Measurements from ENCODE around the gene ZNF92. TPM values are rescaled to one million over a fixed set of nuclear protein-coding genes. Genes with fewer than 3 reads are reported as not detected.

ZNF92 gene
- polyA plus RNA-seq, 1 of the 3 experiments (the other 2 are of a cell fraction) = 1.6 TPM

DNA sequence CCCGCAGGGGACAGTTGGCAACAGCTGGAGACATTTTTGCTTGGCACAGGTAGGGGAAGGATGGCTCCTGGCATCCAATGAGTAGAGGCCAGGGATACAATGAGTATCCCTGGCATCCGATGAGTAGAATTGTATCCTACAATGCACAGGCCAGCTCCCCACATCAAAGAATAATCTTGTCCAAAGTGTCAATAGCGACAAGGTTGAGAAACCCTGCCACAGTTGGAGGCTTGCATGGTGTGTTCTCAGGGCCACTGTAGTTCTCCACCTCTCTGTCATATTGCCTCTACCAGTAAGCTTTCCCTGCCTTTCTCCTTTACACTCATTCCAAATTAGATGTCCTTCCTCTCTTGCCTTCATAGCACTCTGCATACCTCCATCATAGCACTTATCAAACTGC, 60.7 kb downstream of the ZNF92 start:
- no peak overlapping the region for H3K27ac ChIP-seq (ENCODE audit: low read depth in 2 of 2, low read length in 1 of 2)
- TF ChIP-seq CHD2 (IDR thresholded peaks at IDR 0.05; ENCODE audit: low read length, partially characterized antibody) (no peak), PBX3 (IDR thresholded peaks at IDR 0.05) (no peak), JUND (IDR thresholded peaks at IDR 0.05) (no peak), FOSL2 (IDR thresholded peaks at IDR 0.05; ENCODE audit: borderline replicate concordance, low read depth) (no peak), NRF1 (IDR thresholded peaks at IDR 0.05; ENCODE audit: low read depth, low read length) (no peak), POLR2AphosphoS5 (IDR thresholded peaks at IDR 0.05; ENCODE audit: low read depth, low read length) (no peak), TEAD4 (IDR thresholded peaks at IDR 0.05; ENCODE audit: borderline replicate concordance, insufficient read depth) (no peak), GATA2 (CRISPR knock-in tag; IDR thresholded peaks at IDR 0.05) (no peak), TAF1 (IDR thresholded peaks at IDR 0.05; ENCODE audit: borderline replicate concordance, low read depth, low read length) (no peak), ELF1 (IDR thresholded peaks at IDR 0.05) (no peak), YY1 (IDR thresholded peaks at IDR 0.05; ENCODE audit: low read depth) (no peak), MEF2A (IDR thresholded peaks at IDR 0.05; ENCODE audit: borderline replicate concordance, low read depth) (no peak)
- TF ChIP-seq, protein P1, sequence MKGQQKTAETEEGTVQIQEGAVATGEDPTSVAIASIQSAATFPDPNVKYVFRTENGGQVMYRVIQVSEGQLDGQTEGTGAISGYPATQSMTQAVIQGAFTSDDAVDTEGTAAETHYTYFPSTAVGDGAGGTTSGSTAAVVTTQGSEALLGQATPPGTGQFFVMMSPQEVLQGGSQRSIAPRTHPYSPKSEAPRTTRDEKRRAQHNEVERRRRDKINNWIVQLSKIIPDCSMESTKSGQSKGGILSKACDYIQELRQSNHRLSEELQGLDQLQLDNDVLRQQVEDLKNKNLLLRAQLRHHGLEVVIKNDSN (IDR thresholded peaks at IDR 0.05; ENCODE audit: borderline replicate concordance, low read depth) = no peak
- TF ChIP-seq, protein P2, sequence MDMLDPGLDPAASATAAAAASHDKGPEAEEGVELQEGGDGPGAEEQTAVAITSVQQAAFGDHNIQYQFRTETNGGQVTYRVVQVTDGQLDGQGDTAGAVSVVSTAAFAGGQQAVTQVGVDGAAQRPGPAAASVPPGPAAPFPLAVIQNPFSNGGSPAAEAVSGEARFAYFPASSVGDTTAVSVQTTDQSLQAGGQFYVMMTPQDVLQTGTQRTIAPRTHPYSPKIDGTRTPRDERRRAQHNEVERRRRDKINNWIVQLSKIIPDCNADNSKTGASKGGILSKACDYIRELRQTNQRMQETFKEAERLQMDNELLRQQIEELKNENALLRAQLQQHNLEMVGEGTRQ (IDR thresholded peaks at IDR 0.05; ENCODE audit: borderline replicate concordance, low read depth, low read length) = no peak
- TF ChIP-seq, protein P3, sequence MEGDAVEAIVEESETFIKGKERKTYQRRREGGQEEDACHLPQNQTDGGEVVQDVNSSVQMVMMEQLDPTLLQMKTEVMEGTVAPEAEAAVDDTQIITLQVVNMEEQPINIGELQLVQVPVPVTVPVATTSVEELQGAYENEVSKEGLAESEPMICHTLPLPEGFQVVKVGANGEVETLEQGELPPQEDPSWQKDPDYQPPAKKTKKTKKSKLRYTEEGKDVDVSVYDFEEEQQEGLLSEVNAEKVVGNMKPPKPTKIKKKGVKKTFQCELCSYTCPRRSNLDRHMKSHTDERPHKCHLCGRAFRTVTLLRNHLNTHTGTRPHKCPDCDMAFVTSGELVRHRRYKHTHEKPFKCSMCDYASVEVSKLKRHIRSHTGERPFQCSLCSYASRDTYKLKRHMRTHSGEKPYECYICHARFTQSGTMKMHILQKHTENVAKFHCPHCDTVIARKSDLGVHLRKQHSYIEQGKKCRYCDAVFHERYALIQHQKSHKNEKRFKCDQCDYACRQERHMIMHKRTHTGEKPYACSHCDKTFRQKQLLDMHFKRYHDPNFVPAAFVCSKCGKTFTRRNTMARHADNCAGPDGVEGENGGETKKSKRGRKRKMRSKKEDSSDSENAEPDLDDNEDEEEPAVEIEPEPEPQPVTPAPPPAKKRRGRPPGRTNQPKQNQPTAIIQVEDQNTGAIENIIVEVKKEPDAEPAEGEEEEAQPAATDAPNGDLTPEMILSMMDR (IDR thresholded peaks at IDR 0.05) = no peak
- 19% methylated on average over 3 of the region's 3 CpGs for WGBS (ENCODE audit: low lambda C conversion rate)
- H3K4me2 ChIP-seq = no peak overlapping the region
- no peak overlapping the region for H2AFZ ChIP-seq (ENCODE audit: low read depth)
- no peaks in the 10 kb centered on the region; the same call in 1 of the 2 replicates for H3K27me3 ChIP-seq (ENCODE audit: insufficient read depth)
- no peaks in the 10 kb centered on the region for H3K79me2 ChIP-seq (ENCODE audit: insufficient read depth)
- ChIA-PET POLR2A (no interaction called here), CTCF (interaction anchor here (0.7 to 0.8 kb wide), 2 partner anchors 43 to 130 kb away, joined by 3 read pairs; no protein-coding TSS in a partner anchor)
- no peak overlapping the region for H3K9ac ChIP-seq
- H4K20me1 ChIP-seq (ENCODE audit: insufficient read depth) = no peaks in the 10 kb centered on the region
- no peaks in the 10 kb centered on the region for H3K36me3 ChIP-seq (replicated peaks in 1 of 2; ENCODE audit: control insufficient read depth in 1 of 2, insufficient read depth in 2 of 2, low read length in 1 of 2)
- no peaks in the 10 kb centered on the region for H3K9me3 ChIP-seq
- H3K9me2 ChIP-seq = no peaks in the 10 kb centered on the region
- H3K4me1 ChIP-seq (ENCODE audit: control insufficient read depth in 1 of 2, insufficient read depth in 2 of 2, low read depth in 1 of 2, low read length in 1 of 2) = no peaks in the 10 kb centered on the region
- no peak overlapping the region for H3K4me3 ChIP-seq (ENCODE audit: low read depth in 2 of 2, low read length in 1 of 2)
- no peak for DNase-seq
- peaks cover 16% of the 10 kb centered on the region for H3F3A ChIP-seq (replicated peaks; ENCODE audit: insufficient read depth)
